HG03139 (cell line): ENCODE data around the gene RAB37.

Experiments used
- ATAC-seq: cut with Tn5 transposase; IDR thresholded peaks from one replicate; pipeline ENCODE4 v1.9.1; 2021; ENCODE audit not compliant: unreplicated experiment

RAB37 gene, protein sequence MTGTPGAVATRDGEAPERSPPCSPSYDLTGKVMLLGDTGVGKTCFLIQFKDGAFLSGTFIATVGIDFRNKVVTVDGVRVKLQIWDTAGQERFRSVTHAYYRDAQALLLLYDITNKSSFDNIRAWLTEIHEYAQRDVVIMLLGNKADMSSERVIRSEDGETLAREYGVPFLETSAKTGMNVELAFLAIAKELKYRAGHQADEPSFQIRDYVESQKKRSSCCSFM

DNA sequence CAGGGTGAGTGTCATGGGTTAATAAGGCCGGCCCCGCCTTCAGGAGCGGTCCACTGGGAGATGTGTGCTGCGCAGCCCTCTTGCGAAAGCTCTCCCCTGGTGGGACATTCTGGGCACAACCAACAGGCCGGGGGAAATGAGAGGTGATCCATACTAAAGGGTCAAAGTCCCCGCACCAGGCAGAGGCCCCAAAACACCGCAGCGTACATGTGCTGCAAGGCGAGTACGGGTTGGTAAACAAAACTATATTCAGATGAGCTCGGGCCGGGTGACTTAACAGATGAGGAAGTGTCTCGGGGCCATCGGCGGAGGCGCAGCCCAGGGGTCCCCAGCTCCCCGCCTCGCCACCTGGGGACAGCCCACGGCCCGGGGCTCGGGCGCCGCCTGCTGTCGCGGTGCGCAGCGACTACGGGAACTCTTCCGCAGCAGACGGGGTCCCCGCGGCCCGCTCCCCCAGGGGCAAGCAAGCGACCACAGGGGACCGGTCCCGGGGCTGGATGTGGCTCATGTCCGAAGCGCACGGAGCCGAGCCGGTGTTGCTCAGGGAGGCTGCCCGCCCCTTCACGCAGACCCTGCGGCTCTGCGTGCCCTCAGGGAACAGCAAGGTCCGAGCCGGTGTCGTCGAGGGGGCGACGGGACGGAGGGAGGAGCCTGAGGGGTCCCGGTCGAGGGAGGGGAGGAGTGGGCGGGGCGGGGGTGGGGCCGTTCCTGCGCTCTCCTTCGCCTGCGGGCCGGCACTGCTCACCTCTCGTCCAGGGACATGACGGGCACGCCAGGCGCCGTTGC, at the start of gene RAB37:
RAB37 (plus strand) TSS at position 744 of the 786 bp plus-strand sequence; CDS start at position 761, 17 bp downstream.
- ATAC-seq = no peak

DNA sequence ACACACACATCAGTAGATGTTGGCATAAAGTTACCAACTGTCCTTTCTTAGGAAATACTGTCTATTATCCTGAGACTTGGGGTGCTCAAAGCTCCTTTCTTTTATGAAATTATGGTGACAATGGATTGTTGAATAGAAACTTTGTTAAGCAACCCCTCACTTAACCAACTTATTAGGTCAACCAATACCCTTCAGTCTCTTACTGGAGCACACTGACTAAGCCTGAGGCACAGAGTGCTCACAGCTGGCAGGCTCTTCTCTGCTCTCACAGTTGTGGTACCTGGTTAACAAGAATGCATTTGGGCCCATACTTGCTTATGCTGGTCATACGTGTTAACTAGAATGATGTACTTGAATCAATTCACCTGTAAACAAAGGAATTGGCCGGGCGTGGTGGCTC, 49.2 kb upstream of the RAB37 start:
- ATAC-seq = no peak

DNA sequence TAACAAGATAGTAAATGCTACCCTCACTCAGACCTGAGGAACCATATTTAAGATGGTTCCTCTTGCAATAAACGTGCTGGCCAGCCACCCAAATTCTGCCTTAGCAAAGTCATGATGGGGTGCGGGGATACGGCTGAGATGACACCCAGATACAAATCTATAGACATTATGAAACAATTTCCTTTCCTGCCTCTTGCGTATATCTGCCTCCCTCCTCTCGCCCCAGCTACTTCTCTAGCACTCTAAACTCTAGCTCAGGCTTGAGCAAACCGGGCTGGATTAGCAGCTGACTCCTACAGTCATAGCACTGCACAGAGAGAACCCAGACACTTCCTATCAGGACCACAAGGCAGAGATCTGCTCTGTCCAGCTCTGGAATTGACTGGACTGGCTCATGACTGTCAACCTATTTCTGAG, 46.6 kb upstream of the RAB37 start:
- ATAC-seq = no peak

DNA sequence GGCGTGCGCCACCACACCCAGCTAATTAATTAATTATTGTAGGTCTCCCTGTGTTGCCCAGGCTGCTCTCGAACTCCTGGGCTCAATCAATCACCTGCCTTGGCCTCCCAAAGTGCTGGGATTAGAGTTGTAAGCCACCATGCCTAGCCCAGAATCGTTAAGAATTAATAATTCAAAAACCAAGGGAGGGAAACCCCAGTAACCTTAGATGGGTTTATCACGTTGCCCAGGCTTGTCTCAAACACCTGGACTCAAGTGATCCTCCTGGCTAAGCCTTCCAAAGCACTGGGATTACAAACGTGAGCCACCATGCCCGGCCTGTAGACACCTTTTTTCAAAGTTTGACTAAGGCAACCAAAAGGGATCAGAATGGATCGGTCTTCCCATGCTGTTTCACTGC, 45.9 kb upstream of the RAB37 start:
- ATAC-seq = no peak

DNA sequence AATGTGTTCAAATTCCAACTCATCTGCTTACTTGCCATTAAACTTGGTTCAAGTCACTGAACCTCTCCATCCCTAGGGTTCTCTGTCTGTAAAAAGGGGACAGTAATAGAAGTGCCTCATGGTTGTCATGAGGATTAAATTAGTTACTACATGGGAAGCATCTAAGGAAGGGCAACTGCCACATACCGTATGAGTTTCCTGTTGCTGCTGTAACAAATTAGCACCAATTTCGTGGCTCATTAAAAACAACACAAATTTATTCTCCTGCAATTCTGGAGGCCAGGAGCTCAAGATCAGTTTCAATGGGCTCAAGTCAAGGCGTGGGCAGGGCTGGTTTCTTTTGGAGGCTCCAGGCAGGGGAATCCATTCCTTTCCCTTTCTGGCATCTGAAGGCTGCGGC, 43.0 kb upstream of the RAB37 start:
- ATAC-seq = no peak

DNA sequence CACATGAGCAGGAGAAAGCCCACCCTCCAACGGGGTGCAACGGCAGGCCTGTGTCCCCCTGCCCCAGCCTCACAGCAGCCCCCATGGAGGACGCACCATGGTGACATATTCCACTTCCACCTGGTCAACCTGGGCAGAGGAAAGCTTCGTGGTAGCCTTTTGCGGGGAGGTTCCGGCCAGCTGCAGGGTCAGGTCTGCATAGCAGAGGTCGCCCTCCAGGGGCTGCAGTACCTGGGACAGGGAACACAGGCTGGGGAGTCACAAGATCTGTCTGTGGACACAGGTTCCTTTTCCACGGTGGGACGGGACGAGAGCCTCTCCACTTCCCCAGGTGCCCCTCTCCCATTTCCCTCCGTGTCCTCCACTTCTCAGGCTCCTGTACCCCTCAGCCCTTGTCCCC, 41.4 kb upstream of the RAB37 start:
- no peak for ATAC-seq

DNA sequence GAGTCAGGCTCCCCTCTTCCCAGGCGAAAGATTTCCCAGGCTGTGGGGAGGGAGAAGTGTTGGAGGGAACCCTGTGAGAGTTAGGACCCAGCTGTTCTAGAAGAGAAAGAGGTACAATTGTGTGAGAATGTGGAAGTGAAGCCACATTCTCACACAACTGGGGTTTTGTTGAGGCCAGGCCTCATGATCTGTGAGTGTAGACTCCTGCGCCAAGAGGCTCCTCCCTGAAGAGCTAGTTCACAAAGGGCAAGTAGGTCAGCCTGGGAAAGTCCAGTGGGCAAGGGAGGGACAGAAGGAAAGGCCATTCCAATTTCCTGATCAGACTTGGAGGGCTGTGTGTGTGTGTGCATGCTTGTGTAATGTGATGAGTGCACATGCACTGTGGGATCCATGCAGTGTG, 39.5 kb upstream of the RAB37 start:
- no peak for ATAC-seq

DNA sequence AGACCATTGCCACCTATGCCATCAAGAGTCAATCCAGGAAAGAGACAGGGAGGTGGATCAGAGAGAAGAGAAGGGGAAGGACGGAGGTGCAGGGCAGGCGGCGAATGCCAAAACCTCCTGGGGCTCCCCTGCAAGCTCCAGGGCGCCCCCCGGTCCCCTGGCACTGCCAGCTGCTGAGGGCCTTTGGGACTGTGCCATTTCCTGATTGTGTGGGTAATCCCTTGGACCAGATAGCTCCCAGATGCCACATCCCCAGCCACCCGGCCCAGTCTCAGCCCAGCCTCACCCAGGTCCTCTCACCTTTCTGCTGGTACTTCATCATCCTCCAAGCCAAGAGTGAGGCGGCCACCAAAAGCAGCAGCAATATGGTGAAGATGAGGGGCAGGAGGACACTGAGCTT, 39.0 kb upstream of the RAB37 start:
- no peak for ATAC-seq

DNA sequence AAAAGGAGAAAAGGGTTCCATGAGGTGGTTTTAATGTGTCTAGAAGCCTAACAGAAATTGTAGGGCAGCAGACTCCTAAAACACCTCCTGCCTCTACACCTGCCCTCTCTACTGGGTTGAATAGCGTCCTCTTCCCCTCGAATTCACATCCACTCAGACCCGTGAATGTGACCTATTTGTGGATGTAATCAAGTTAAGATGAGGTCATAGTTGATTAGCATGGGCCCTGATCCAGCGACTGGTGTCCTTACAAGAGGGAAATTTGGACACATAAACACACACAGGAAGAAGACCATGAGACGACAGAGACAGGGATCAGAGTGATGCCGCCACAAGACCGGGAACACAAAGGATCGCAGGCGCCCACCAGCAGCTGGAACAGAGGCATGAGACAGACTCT, 37.8 kb upstream of the RAB37 start:
- no peak for ATAC-seq

DNA sequence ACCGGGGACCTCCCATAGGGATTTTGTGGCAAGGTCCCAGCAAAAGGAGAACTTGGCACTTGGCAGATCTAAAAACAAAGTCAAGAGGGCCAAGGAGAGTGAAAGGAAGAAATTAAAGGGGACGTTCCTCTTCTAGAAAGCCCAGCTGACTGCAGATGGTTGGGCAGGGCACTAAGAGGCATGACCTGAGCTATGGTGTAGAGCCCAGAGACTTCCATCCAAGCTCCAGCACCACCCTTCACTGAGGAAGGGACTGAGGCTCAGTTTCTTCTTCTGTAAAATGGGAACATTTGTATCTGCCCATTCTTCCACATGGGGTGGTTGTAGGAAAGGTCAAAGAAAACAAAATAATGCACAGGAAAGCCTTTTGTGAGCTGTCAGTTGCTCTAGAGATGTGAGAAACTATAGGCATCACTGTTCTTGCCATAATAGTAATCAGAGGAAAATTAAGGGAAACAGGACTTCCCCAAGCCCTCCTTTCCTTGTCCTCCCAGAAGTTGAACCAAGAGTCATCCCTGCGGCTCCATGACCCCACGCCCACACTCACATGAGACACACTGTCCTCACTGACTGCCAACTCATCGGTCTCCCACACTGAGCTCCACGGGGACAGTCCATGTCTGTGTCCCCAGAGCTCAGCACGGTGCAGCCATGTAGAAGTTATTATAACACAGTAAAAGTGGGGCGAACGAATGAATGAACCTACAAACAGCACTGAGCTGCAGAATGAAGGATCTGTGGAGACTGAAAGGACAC, 34.8 kb upstream of the RAB37 start:
- ATAC-seq = no peak

DNA sequence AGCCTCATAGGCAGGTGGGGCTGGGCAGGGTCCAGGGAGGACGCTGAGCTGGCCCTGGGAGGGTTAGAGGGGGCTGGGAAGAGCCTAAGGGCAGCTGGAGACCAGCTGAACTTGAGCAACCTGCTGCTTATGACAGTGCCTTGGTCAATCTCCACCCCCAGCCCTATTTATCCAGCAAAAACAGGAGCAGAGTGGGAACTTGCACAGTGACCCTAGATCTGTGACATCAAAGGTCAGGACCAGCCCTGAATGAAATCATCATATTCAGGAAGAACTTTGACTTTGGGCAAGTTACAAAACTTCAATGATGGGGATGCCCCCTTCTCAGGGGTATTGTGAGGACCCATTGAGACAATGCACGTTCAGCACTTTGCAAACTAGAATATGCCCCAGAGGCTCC, 33.7 kb upstream of the RAB37 start:
- ATAC-seq = no peak

DNA sequence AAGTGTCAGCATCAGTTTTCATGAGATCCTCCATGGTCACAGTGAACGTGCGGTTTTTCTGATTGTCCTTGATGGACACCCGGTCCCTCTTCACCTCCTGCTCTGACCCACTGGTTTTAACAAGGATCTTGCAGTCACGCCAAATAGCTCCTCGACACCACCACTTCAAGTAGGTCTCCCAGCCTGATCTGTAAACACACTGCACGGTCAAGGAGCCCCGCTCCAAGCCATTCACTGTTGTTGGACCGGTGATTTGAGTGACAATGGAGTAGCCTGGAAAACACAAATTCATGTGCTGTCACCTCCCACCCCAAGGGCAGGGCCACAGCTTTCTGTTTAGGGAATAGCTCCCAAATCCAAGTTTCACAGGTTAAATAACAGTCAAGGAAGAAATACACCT, 32.5 kb upstream of the RAB37 start:
- ATAC-seq = no peak

DNA sequence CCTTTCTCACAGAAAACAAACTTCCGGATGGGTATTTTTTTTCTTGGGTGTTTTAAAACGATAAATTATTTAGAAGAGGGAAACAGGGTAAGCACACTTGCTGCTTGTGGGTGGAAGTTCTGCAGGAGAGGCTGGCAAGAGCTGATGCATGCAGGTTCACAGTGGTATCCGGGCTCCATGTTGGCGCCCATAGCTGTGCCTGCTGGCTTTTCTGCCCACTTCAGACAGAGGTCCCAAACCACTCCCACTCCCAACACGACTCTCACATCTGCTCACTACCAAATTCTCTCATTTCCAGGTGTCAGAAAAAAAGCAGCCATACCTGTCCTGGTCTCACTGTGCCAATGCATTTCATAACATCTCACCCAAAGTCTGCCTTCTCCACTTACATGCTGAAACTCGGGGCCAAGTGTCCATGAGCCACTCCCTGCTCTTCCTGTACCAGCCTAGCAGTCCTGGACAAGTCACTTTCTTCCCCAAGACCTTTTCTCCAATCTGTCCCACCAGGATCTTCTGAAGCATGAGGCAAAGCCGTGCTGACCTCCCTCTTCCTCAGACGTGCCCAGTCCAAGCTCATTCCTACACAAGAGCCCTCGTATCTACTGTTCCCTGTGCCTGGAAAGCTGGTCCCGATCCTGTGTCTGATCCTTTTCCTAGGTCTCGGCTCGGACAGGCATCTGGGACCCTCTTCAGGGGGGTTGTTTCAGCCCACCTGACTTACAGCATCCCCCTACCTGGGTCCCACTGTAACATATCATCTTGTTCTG, 25.8 kb upstream of the RAB37 start:
- no peak for ATAC-seq

DNA sequence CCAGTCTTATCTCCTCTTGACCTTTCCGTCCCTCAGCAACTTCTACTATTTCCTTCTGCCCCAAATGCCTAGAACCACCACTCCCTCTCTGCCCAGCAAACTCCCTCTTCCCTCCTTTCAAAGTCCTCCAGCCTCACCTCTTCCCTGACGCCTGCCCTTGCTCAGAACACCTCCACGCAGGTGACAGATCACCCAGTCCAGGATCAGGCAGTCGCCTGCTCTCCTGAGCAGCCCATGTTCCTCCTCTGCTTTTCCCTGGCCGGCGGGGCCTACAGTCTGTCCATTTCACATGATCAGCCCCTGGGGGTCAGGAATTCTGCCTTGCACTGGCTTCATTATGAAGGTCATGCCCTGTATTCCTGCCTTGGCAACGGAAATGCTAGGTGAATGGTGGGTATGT, 24.8 kb upstream of the RAB37 start:
- ATAC-seq = no peak

DNA sequence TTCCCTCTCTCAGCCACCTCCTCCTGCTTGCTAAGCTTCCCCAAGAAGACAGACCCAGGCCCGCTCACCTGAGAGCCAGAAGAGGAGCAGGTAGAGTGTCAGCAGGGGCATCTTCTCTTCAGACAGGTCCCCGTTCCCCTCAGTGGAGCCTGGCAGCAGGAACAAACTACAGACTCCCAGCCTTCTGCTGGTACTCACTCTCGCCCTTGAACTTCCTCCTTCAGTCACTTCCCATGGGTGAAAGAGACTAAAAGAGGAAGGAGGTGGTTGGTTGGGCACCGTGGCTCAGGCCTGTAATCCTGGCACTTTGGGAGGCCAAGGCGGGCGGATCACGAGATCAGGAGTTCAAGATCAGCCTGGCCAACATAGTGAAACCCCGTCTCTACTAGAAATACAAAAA, 24.3 kb upstream of the RAB37 start, which contains the start of gene CD300LF:
CD300LF (minus strand) TSS at position 168 of the 400 bp plus-strand sequence; CDS start at position 111, 57 bp downstream.
- ATAC-seq = no peak

DNA sequence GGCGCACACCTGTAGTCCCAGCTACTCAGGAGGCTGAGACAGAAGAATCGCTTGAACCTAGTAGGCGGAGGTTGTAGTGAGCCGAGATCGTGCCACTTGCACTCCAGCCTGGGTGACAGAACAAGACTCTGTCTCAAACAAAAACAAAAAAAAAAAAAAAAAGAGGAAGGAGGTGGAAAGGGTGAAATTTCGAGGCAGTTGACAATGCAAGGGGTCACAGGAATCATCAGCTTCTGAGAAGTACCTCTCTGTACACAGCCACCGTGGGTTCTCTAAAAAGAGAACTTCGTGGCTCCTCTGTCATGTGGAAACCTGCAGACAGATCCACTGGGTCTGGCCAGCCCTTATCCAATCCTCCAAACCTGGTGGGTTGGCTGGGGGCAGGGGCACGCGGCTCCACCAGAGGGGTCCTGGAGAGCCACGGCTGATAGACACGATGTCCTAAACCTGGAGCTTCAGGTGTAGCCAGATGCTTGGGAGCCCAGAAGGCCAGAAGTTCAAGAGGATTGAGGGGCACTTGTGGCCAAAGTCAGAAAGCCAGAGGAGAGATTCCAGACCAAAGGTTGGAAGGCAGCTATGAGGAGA, 23.8 kb upstream of the RAB37 start:
- no peak for ATAC-seq

DNA sequence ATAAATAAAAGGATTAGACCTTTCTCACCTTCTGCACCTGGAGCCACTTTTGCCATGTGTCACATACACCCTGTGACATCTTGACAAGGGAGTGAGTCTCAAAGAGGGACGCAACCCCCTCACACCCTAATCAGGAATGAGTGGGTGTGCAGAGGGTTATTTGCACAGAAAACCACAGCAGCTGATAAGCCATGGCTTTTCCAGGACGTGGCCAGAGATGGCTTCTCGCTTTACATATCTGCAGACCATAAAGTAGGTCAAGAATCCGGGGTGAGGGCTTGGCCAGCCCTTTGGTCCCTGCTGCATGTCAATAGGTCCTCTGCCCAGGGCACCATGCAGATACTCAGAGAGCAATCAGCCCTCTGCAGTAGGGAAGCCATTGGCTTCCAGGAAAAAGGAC, 21.9 kb upstream of the RAB37 start:
- ATAC-seq = no peak

DNA sequence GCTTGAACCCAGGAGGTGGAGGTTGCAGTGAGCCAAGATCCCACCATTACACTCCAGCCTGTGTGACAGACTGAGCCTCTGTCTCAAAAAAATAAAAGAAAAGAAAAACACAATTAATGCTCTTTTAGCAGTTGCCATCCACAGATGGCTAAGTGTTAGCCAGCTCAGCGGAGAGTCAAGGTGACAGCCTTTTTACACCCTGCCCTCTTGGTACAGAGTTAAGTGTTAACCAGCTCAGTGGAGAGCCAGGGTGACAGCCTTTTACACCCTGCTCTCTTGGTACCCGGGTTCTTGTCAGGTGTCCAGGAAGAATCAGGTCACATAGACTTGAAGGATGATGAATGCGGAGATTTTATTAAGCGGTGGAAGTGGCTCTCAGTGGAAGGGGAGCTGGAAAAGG, 16.6 kb upstream of the RAB37 start:
- ATAC-seq = no peak

DNA sequence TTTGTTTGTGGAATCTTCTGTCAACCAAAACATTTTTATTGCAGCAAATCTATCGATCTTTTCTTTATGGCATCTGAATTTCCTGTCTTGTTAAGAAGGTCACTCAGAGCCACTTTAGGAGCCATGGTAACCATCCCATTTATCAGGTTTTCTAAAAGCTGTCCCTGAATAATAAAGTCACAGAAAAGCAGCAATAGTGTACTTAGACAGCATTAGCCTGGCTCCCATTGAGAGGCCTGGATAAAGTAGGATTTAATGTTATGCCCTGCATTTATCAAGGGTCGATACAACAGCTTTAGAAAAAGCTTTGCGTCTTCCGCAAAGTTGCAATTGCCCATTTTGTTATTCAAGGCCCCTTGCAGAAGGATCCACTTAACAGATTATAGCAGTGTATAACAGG, 14.3 kb upstream of the RAB37 start:
- no peak for ATAC-seq

DNA sequence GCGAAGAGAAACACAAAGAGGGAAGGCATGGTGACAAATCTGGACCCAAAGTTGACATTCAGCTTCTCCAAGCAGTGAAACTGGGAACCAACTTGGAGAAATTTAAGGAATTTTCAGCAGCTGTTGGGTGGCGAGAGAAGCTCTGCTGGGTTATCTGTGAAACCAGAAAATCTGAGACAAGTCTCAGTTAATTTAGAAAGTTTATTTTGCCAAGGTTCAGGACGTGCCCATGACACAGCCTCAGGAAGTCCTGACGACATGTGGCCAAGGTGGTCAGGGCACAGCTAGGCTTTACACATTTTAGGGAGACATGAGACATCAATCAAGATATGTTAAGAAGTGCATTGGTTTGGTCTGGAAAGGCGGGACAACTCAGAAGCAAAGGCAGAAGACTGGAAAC, 13.2 kb upstream of the RAB37 start:
- no peak for ATAC-seq

DNA sequence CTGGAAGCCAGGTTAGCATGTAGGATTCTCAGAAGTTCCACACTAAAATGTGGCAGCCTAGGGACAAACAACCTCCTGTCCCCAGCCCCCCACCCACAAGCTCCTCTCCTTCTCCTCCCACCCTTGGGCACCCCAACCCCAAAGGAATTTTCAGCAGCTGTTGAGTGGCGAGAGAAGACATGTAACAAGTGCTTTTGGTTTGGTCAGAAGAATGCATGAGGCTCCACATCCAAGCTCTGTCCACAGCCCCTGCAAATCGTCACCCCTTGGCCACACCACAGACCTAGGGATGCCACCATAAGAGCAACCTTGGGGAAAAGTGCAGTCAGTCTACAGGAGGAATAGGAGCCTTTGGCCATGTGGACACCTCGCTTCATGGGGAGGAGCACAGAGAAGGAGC, 11.9 kb upstream of the RAB37 start:
- ATAC-seq = no peak
